CD14-positive monocyte (primary cell): ENCODE data around the gene FAM221B. TPM values are rescaled to one million over a fixed set of nuclear protein-coding genes. Genes with fewer than 3 reads are reported as not detected.

Source experiments
- DNase-seq, 3 donors: peaks; one replicate each; pipeline ENCODE4 v3.0.0-alpha.2; 2011 to 2022
- H2AFZ ChIP-seq: 2 replicates; pipeline ENCODE4 v1.6.0; 2012; ENCODE audit warnings: mild to moderate bottlenecking, low read depth, low read length, inconsistent platforms; ENCODE audit not compliant: insufficient read depth, poor library complexity, severe bottlenecking
- H3K27ac ChIP-seq, 2 donors: 1 replicate in 1 of 2; 2 replicates in 1 of 2; pipeline ENCODE4 v1.5.1; 2012 to 2013; ENCODE audit warnings: low read length in 2 of 2, control low read depth in 1 of 2, inconsistent platforms in 1 of 2, low read depth in 1 of 2, mild to moderate bottlenecking in 1 of 2
- H3K27me3 ChIP-seq, 2 donors: one replicate each; pipeline versions ENCODE4 v1.6.0 to v1.6.1; 2011 to 2013; ENCODE audit warnings: low read length in 2 of 2; ENCODE audit not compliant: control insufficient read depth in 2 of 2, insufficient read depth in 2 of 2
- H3K36me3 ChIP-seq, 2 donors: replicated peaks in 1 of 2; 1 replicate in 1 of 2; 2 replicates in 1 of 2; pipeline versions ENCODE4 v1.5.1 to v1.6.1; 2012 to 2013; ENCODE audit warnings: low read length in 2 of 2, control low read depth in 1 of 2, inconsistent platforms in 1 of 2, mild to moderate bottlenecking in 1 of 2; ENCODE audit not compliant: insufficient read depth in 2 of 2, control insufficient read depth in 1 of 2
- H3K4me1 ChIP-seq, 2 donors: 1 replicate in 1 of 2; 2 replicates in 1 of 2; pipeline versions ENCODE4 v1.5.1 to v1.6.1; 2012 to 2013; ENCODE audit warnings: low read length in 2 of 2, control low read depth in 1 of 2, inconsistent platforms in 1 of 2, mild to moderate bottlenecking in 1 of 2, moderate library complexity in 1 of 2; ENCODE audit not compliant: insufficient read depth in 2 of 2, control insufficient read depth in 1 of 2
- H3K4me2 ChIP-seq: replicated peaks from 2 replicates; pipeline ENCODE3; 2012; ENCODE audit warnings: low read length, moderate library complexity, mild to moderate bottlenecking; ENCODE audit not compliant: poor library complexity, severe bottlenecking; ENCODE audit errors: extremely low read depth
- H3K4me3 ChIP-seq, 3 experiments: fragments of 200-600 bp in 1 of 3; sonication (generic) in 1 of 3; replicated peaks in 1 of 3; 1 replicate in 2 of 3; 2 replicates in 1 of 3; pipeline ENCODE4 v1.5.1; 2011 to 2013; ENCODE audit warnings: low read length in 3 of 3, mild to moderate bottlenecking in 3 of 3, control low read depth in 2 of 3, low read depth in 2 of 3, inconsistent platforms in 1 of 3, moderate library complexity in 1 of 3
- H3K79me2 ChIP-seq: 2 replicates; pipeline ENCODE4 v1.6.0; 2012; ENCODE audit warnings: mild to moderate bottlenecking, control low read depth, inconsistent platforms, low read length, moderate library complexity; ENCODE audit not compliant: insufficient read depth
- H3K9ac ChIP-seq: 2 replicates; pipeline ENCODE4 v1.6.0; 2017; ENCODE audit warnings: low read length, mild to moderate bottlenecking; ENCODE audit not compliant: insufficient read depth, poor library complexity, severe bottlenecking
- H3K9me3 ChIP-seq, 2 donors: replicated peaks in 1 of 2; 1 replicate in 1 of 2; 2 replicates in 1 of 2; pipeline versions ENCODE4 v1.5.1 to v1.6.1; 2012 to 2013; ENCODE audit warnings: low read length in 2 of 2, control low read depth in 1 of 2; ENCODE audit not compliant: control insufficient read depth in 1 of 2, insufficient read depth in 1 of 2
- H4K20me1 ChIP-seq: 2 replicates; pipeline ENCODE4 v1.6.0; 2012; ENCODE audit warnings: mild to moderate bottlenecking, low read length, control low read depth, moderate library complexity; ENCODE audit not compliant: insufficient read depth
- H3K27ac Mint-ChIP-seq, 7 donors: one replicate each; pipeline ENCODE4 v1.8.0; 2020; ENCODE audit warnings: mild to moderate bottlenecking in 7 of 7, mixed read lengths in 7 of 7, moderate library complexity in 6 of 7, inconsistent platforms in 2 of 7
- H3K27me3 Mint-ChIP-seq, 3 donors: one replicate each; pipeline ENCODE4 v1.8.0; 2021 to 2022; ENCODE audit warnings: low read depth in 3 of 3, mild to moderate bottlenecking in 3 of 3, mixed read lengths in 3 of 3, moderate library complexity in 3 of 3, inconsistent platforms in 1 of 3
- H3K36me3 Mint-ChIP-seq, 2 donors: one replicate each; pipeline ENCODE4 v1.8.0; 2020; ENCODE audit warnings: mixed read lengths in 2 of 2, inconsistent platforms in 1 of 2, mild to moderate bottlenecking in 1 of 2
- H3K4me1 Mint-ChIP-seq: one replicate; pipeline ENCODE4 v1.8.0; 2020; ENCODE audit warnings: mild to moderate bottlenecking, mixed read lengths
- H3K4me3 Mint-ChIP-seq, 2 donors: one replicate each; pipeline ENCODE4 v1.8.0; 2020; ENCODE audit warnings: mild to moderate bottlenecking in 2 of 2, mixed read lengths in 2 of 2, moderate library complexity in 1 of 2
- H3K9me3 Mint-ChIP-seq, 7 donors: one replicate each; pipeline ENCODE4 v1.8.0; 2020 to 2022; ENCODE audit warnings: mixed read lengths in 7 of 7, mild to moderate bottlenecking in 6 of 7, moderate library complexity in 6 of 7, inconsistent platforms in 2 of 7
- CTCF ChIP-seq: fragments of 200-600 bp; IDR thresholded peaks from one replicate; pipeline ENCODE4 v1.8.0; 2022; ENCODE audit warnings: antibody characterized with exemption, mild to moderate bottlenecking
- WGBS: methylation state at CpG from one replicate; pipeline ENCODE4 v1.1.5; 2013; ENCODE audit warnings: missing lambda C conversion rate; ENCODE audit not compliant: insufficient coverage; 5-methylcytosine and 5-hydroxymethylcytosine counted together
- intact Hi-C, 2 donors: fragments of 100-400 bp; cut with micrococcal nuclease; formaldehyde crosslinking; loops; one replicate each; pipeline versions ENCODE4 v1.15.0 to v1.15.1; 2023
- polyA plus RNA-seq, 3 donors: library from polyadenylated mRNA; depleted of rRNA in 1 of 3; unstranded in 2 of 3; stranded (reverse) in 1 of 3; fragments of 300-500 nt in 2 of 3; fragments of >200 nt in 1 of 3; fragmentation: Illumina TruSeq in 2 of 3; gene quantifications; 1 replicate in 2 of 3; 2 replicates in 1 of 3; pipeline ENCODE4 v1.2.3, GENCODE V29; 2012 to 2021
- small RNA-seq: library from RNA; depleted of rRNA; stranded (forward); fragments of <200 nt; gene quantifications from one replicate; pipeline ENCODE3, GENCODE V24; 2012; ENCODE audit warnings: low read depth; ENCODE audit not compliant: insufficient read length

The FAM221B gene
- polyA plus RNA-seq, 3 donors = 0.05 to 0.63 TPM; not detected in 1

- Mint-ChIP-seq H3K27me3 (peaks cover 0 to 2% (median 0%) of the 10 kb centered on the region in 3 donors), H3K4me3 (no peak overlapping the region), H3K27ac (no peak overlapping the region), H3K9me3 (peaks cover 0 to 3% (median 3%) of the 10 kb centered on the region in 7 donors), H3K36me3 (no peaks in the 10 kb centered on the region), H3K4me1 (no peaks in the 10 kb centered on the region)
- Histone ChIP-seq H3K4me2 (no peak overlapping the region), H3K9ac (no peak overlapping the region), H2AFZ (no peak overlapping the region), H3K27me3 (no peaks in the 10 kb centered on the region), H3K4me3 (no peak overlapping the region), H3K4me1 (no peaks in the 10 kb centered on the region), H3K36me3 (no peaks in the 10 kb centered on the region), H3K27ac (no peak overlapping the region), H3K9me3 (no peaks in the 10 kb centered on the region), H3K79me2 (no peaks in the 10 kb centered on the region), H4K20me1 (no peaks in the 10 kb centered on the region)
- no CpG with 5 or more reads among the region's 2 CpGs for WGBS
- intact Hi-C loops = no loop called here
- no peak for TF ChIP-seq CTCF
- no peak for DNase-seq
These were observed 61.5 kb downstream of the FAM221B start for GRCh38 chr9:35766997-35767396.

Small RNA genes lying within 50 kb of the gene (small RNA-seq; reads per million reads assigned to genes)
- gene HINT2 = not detected

Other genes with a start within 250 kb of the FAM221B start
- 10 to 100 TPM in 1 of 3 donors, 1 to 10 TPM in 2; 2.9 to 38.3 (median 2.9) TPM for gene TESK1, start 223.5 kb downstream of the FAM221B start, polyA plus RNA-seq
- 1 to 10 TPM; 1.6 to 6.8 (median 1.8) TPM for gene CD72, start 210.3 kb downstream of the FAM221B start, polyA plus RNA-seq
- gene SIT1, start 177.8 kb downstream of the FAM221B start, polyA plus RNA-seq = under 1 TPM in 2 of 3 donors, not detected in 1; 0.27 to 0.36 TPM
- gene RMRP, start 170.7 kb downstream of the FAM221B start, polyA plus RNA-seq = 10 to 100 TPM in 1 of 3 donors, not detected in 2; 13.3 TPM
- 10 to 100 TPM; 17.2 to 32.6 (median 23.2) TPM for gene CCDC107, start 170.4 kb downstream of the FAM221B start, polyA plus RNA-seq
- under 1 TPM; 0.13 to 0.53 (median 0.42) TPM for gene ARHGEF39, start 163.5 kb downstream of the FAM221B start, polyA plus RNA-seq
- not detected for gene CA9, start 154.8 kb downstream of the FAM221B start, polyA plus RNA-seq
- gene TPM2, start 138.8 kb downstream of the FAM221B start, polyA plus RNA-seq = 1 to 10 TPM in 1 of 3 donors, not detected in 2; 7.7 TPM
- 100 to 1,000 TPM in 1 of 3 donors, 10 to 100 TPM in 2; 46.6 to 251 (median 93.0) TPM for gene TLN1, start 96.5 kb downstream of the FAM221B start, polyA plus RNA-seq
- 10 to 100 TPM; 17.4 to 38.7 (median 32.2) TPM for gene CREB3, start 96.1 kb downstream of the FAM221B start, polyA plus RNA-seq
- 100 to 1,000 TPM in 1 of 3 donors, 10 to 100 TPM in 2; 18.1 to 130 (median 26.4) TPM for gene GBA2, start 79.5 kb downstream of the FAM221B start, polyA plus RNA-seq
- 1 to 10 TPM; 2.3 to 9.0 (median 3.3) TPM for gene RGP1, start 79.4 kb downstream of the FAM221B start, polyA plus RNA-seq
- gene MSMP, start 74.5 kb downstream of the FAM221B start, polyA plus RNA-seq = not detected
- under 1 TPM in 1 of 3 donors, not detected in 2; 0.48 TPM for gene NPR2, start 37.1 kb downstream of the FAM221B start, polyA plus RNA-seq
- 1 to 10 TPM in 1 of 3 donors, under 1 TPM in 2; 0.52 to 2.9 (median 0.68) TPM for gene SPAG8, start 16.5 kb downstream of the FAM221B start, polyA plus RNA-seq
- gene HINT2, start 13.7 kb downstream of the FAM221B start, polyA plus RNA-seq = 10 to 100 TPM; 19.9 to 64.5 (median 59.1) TPM
- 10 to 100 TPM in 1 of 3 donors, 1 to 10 TPM in 2; 2.6 to 11.6 (median 3.8) TPM for gene TMEM8B, start 496 bp upstream of the FAM221B start, polyA plus RNA-seq
- not detected for gene OR13J1, start 41.7 kb upstream of the FAM221B start, polyA plus RNA-seq
- gene HRCT1, start 77.5 kb upstream of the FAM221B start, polyA plus RNA-seq = not detected
- not detected for gene SPAAR, start 80.8 kb upstream of the FAM221B start, polyA plus RNA-seq
- not detected for gene OR2S2, start 129.4 kb upstream of the FAM221B start, polyA plus RNA-seq
- 1 to 10 TPM; 5.0 to 5.2 (median 5.1) TPM for gene RECK, start 208.2 kb upstream of the FAM221B start, polyA plus RNA-seq